ENCODE results near the gene GPC2. TPM values are rescaled to one million over a fixed set of nuclear protein-coding genes. Genes with fewer than 3 reads are reported as not detected.
A peak's percentile ranks its signal among the peaks of the same experiment; 100 is the strongest.
"Not testable (repeated sequence)": the region's sequence is repeated elsewhere in the genome, so short reads cannot be mapped to it uniquely, and the experiment has no call there.

The GPC2 gene
- total RNA-seq, 5 donors from 2014 or later (not counting 1 experiment from before 2014, with no cell fraction given) = 12.4 to 37.0 (median 26.3) TPM

GRCh38 chr7:100185726-100186125 is 8.5 kb upstream of the GPC2 start:
- no peak overlapping the region for H3K4me3 Mint-ChIP-seq
- no peaks in the 10 kb centered on the region for H3K27me3 Mint-ChIP-seq
- Histone ChIP-seq H3K9me3 (no peaks in the 10 kb centered on the region), H3K4me1 (ENCODE audit: control insufficient read depth in 1 of 2, extremely low read depth in 1 of 2, insufficient read depth in 2 of 2, low read length in 2 of 2) (peaks cover 6 to 21% of the 10 kb centered on the region in 2 experiments), H3K27me3 (replicated peaks in 1 of 2; ENCODE audit: control insufficient read depth in 2 of 2, extremely low read depth in 1 of 2, insufficient read depth in 2 of 2, low read length in 1 of 2) (no peaks in the 10 kb centered on the region), H3K36me3 (ENCODE audit: control insufficient read depth in 2 of 2, extremely low read depth in 1 of 2, insufficient read depth in 1 of 2, low read length in 1 of 2) (no peaks in the 10 kb centered on the region), H3K4me3 (ENCODE audit: control insufficient read depth in 1 of 2, extremely low read depth in 1 of 2, low read length in 1 of 2) (no peak overlapping the region), H3K27ac (ENCODE audit: low read length) (no peak overlapping the region)
- WGBS (ENCODE audit: insufficient coverage) = 93% methylated on average over 2 of the region's 2 CpGs
- H3K36me3 Mint-ChIP-seq = no peaks in the 10 kb centered on the region
- DNase-seq (no peak), ATAC-seq (replicated peaks in 1 of 4) (no peak)
- ChIA-PET CTCF (interaction anchor here (0.7 to 1.4 kb wide), 3 partner anchors 19 to 95 kb away, joined by 4 to 6 read pairs (median 5); no protein-coding TSS in a partner anchor), POLR2A (interaction anchor here in 1 of 2 donors (0.6 kb wide), 1 partner anchor 159 kb away, joined by 11 read pairs; no protein-coding TSS in a partner anchor)
- H3K4me1 Mint-ChIP-seq = peaks cover 34 to 40% (median 37%) of the 10 kb centered on the region in 3 donors
- peaks cover 0 to 2% (median 2%) of the 10 kb centered on the region in 3 donors for H3K9me3 Mint-ChIP-seq
- H3K27ac Mint-ChIP-seq = no peak overlapping the region

GRCh38 chr7:100183090-100183489 is 5.9 kb upstream of the GPC2 start:
- H3K36me3 ChIP-seq (ENCODE audit: control insufficient read depth in 2 of 2, extremely low read depth in 1 of 2, insufficient read depth in 1 of 2, low read length in 1 of 2); H3K4me3 ChIP-seq (ENCODE audit: control insufficient read depth in 1 of 2, extremely low read depth in 1 of 2, low read length in 1 of 2); H3K36me3 Mint-ChIP-seq; H3K27me3 ChIP-seq (replicated peaks in 1 of 2; ENCODE audit: control insufficient read depth in 2 of 2, extremely low read depth in 1 of 2, insufficient read depth in 2 of 2, low read length in 1 of 2); DNase-seq; H3K27me3 Mint-ChIP-seq; H3K27ac ChIP-seq (ENCODE audit: low read length); CTCF ChIA-PET; H3K9me3 Mint-ChIP-seq; H3K4me3 Mint-ChIP-seq; H3K9me3 ChIP-seq; ATAC-seq (replicated peaks in 1 of 4): not testable (repeated sequence)
- peaks cover 21 to 26% of the 10 kb centered on the region in 2 experiments for H3K4me1 ChIP-seq (ENCODE audit: control insufficient read depth in 1 of 2, extremely low read depth in 1 of 2, insufficient read depth in 2 of 2, low read length in 2 of 2)
- H3K27ac Mint-ChIP-seq = peak overlapping the region in 1 of 2 donors; percentile 90
- WGBS (ENCODE audit: insufficient coverage) = 85% methylated on average over 5 of the region's 6 CpGs
- POLR2A ChIA-PET = interaction anchor here (0.6 kb wide), 2 partner anchors 247 to 261 kb away, joined by 3 read pairs; no protein-coding TSS in a partner anchor
- peaks cover 31 to 33% (median 32%) of the 10 kb centered on the region in 3 donors for H3K4me1 Mint-ChIP-seq

- peak in 3 of 35 experiments; percentile 29 to 57 (median 41) for DNase-seq
- Histone ChIP-seq H3K27ac (ENCODE audit: low read length) (peak overlapping the region; percentile 23), H3K4me1 (ENCODE audit: control insufficient read depth in 1 of 2, extremely low read depth in 1 of 2, insufficient read depth in 2 of 2, low read length in 2 of 2) (peaks cover 26 to 27% of the 10 kb centered on the region in 2 experiments)
- Mint-ChIP-seq H3K4me1 (peaks cover 31 to 37% (median 32%) of the 10 kb centered on the region in 3 donors), H3K27ac (peak overlapping the region; percentile 84 to 90), H3K4me3 (peak overlapping the region in 1 of 3 donors; percentile 59)
- H3K4me3 ChIP-seq (ENCODE audit: control insufficient read depth in 1 of 2, extremely low read depth in 1 of 2, low read length in 1 of 2); H3K9me3 ChIP-seq; H3K27me3 Mint-ChIP-seq; H3K36me3 Mint-ChIP-seq; CTCF ChIA-PET; H3K36me3 ChIP-seq (ENCODE audit: control insufficient read depth in 2 of 2, extremely low read depth in 1 of 2, insufficient read depth in 1 of 2, low read length in 1 of 2); H3K27me3 ChIP-seq (replicated peaks in 1 of 2; ENCODE audit: control insufficient read depth in 2 of 2, extremely low read depth in 1 of 2, insufficient read depth in 2 of 2, low read length in 1 of 2); H3K9me3 Mint-ChIP-seq: not testable (repeated sequence)
- WGBS (ENCODE audit: insufficient coverage) = no CpG with 5 or more reads among the region's 6 CpGs
- POLR2A ChIA-PET = interaction anchor here (0.6 kb wide), 2 partner anchors 248 to 262 kb away, joined by 3 read pairs; no protein-coding TSS in a partner anchor
- peak in 1 of 4 experiments; percentile 33 for ATAC-seq (replicated peaks in 1 of 4)
Measured at GRCh38 chr7:100182616-100183015, 5.4 kb upstream of the GPC2 start.

GRCh38 chr7:100180084-100180483 is 2.9 kb upstream of the GPC2 start:
- H3K36me3 Mint-ChIP-seq; DNase-seq; H3K27me3 ChIP-seq (replicated peaks in 1 of 2; ENCODE audit: control insufficient read depth in 2 of 2, extremely low read depth in 1 of 2, insufficient read depth in 2 of 2, low read length in 1 of 2); H3K27me3 Mint-ChIP-seq; H3K27ac ChIP-seq (ENCODE audit: low read length); H3K4me3 ChIP-seq (ENCODE audit: control insufficient read depth in 1 of 2, extremely low read depth in 1 of 2, low read length in 1 of 2); H3K9me3 Mint-ChIP-seq; H3K9me3 ChIP-seq; ATAC-seq (replicated peaks in 1 of 4); H3K36me3 ChIP-seq (ENCODE audit: control insufficient read depth in 2 of 2, extremely low read depth in 1 of 2, insufficient read depth in 1 of 2, low read length in 1 of 2); CTCF ChIA-PET: not testable (repeated sequence)
- Mint-ChIP-seq H3K4me1 (peaks cover 49 to 53% (median 50%) of the 10 kb centered on the region in 3 donors), H3K27ac (peak overlapping the region in 1 of 2 donors; percentile 90), H3K4me3 (peak overlapping the region in 2 of 3 donors; percentile 37 to 59)
- peaks cover 30 to 41% of the 10 kb centered on the region in 2 experiments for H3K4me1 ChIP-seq (ENCODE audit: control insufficient read depth in 1 of 2, extremely low read depth in 1 of 2, insufficient read depth in 2 of 2, low read length in 2 of 2)
- POLR2A ChIA-PET = interaction anchor here in 1 of 2 donors (0.5 to 0.6 kb wide), 2 partner anchors 19 to 139 kb away, joined by 6 read pairs; no protein-coding TSS in a partner anchor
- WGBS (ENCODE audit: insufficient coverage) = no CpG with 5 or more reads among the region's 3 CpGs

- DNase-seq (no peak), ATAC-seq (replicated peaks in 1 of 4) (no peak)
- peak overlapping the region; percentile 18 for H3K27ac ChIP-seq (ENCODE audit: low read length)
- peak overlapping the region; percentile 74 to 80 for H3K27ac Mint-ChIP-seq
- H3K36me3 Mint-ChIP-seq = peaks cover 3% of the 10 kb centered on the region
- no peaks in the 10 kb centered on the region for H3K36me3 ChIP-seq (ENCODE audit: control insufficient read depth in 2 of 2, extremely low read depth in 1 of 2, insufficient read depth in 1 of 2, low read length in 1 of 2)
- ChIA-PET POLR2A (interaction anchor here (0.6 to 1.1 kb wide), 4 partner anchors 19 to 254 kb away, joined by 3 read pairs; partner anchors contain the start of gene MBLAC1 (in 1 of the 2)), CTCF (interaction anchor here in 1 of 2 donors (0.6 to 1.8 kb wide), 2 partner anchors 28 to 76 kb away, joined by 3 to 6 read pairs; partner anchors contain the start of gene LAMTOR4)
- H3K4me3 ChIP-seq (ENCODE audit: control insufficient read depth in 1 of 2, extremely low read depth in 1 of 2, low read length in 1 of 2) = peak overlapping the region; percentile 69 to 74
- no peaks in the 10 kb centered on the region for H3K9me3 ChIP-seq
- peaks cover 19 to 46% of the 10 kb centered on the region in 2 experiments for H3K4me1 ChIP-seq (ENCODE audit: control insufficient read depth in 1 of 2, extremely low read depth in 1 of 2, insufficient read depth in 2 of 2, low read length in 2 of 2)
- H3K4me1 Mint-ChIP-seq = peaks cover 37 to 50% (median 40%) of the 10 kb centered on the region in 3 donors
- peak overlapping the region; percentile 75 to 82 (median 76) for H3K4me3 Mint-ChIP-seq
- H3K27me3 Mint-ChIP-seq = peaks cover 0 to 1% of the 10 kb centered on the region in 2 donors
- 82% methylated on average over 6 of the region's 14 CpGs for WGBS (ENCODE audit: insufficient coverage)
- peaks cover 0 to 6% (median 4%) of the 10 kb centered on the region in 3 donors for H3K9me3 Mint-ChIP-seq
- H3K27me3 ChIP-seq (replicated peaks in 1 of 2; ENCODE audit: control insufficient read depth in 2 of 2, extremely low read depth in 1 of 2, insufficient read depth in 2 of 2, low read length in 1 of 2) = peaks cover 0 to 9% of the 10 kb centered on the region in 2 experiments
Measured at GRCh38 chr7:100176096-100177044, 811 bp downstream of the GPC2 start.

- 98% methylated on average over 8 of the region's 14 CpGs for WGBS (ENCODE audit: insufficient coverage)
Measured at GRCh38 chr7:100175296-100175935, 1.8 kb downstream of the GPC2 start.

More at GRCh38 chr7:100175296-100175935, 1.8 kb downstream of the GPC2 start:
- H3K27ac ChIP-seq (ENCODE audit: low read length) = no peak overlapping the region
- Mint-ChIP-seq H3K36me3 (peaks cover 1% of the 10 kb centered on the region), H3K27ac (peak overlapping the region; percentile 66 to 80), H3K4me1 (peaks cover 33 to 47% (median 37%) of the 10 kb centered on the region in 3 donors), H3K27me3 (peaks cover 0 to 4% of the 10 kb centered on the region in 2 donors), H3K9me3 (peaks cover 0 to 1% (median 0%) of the 10 kb centered on the region in 3 donors), H3K4me3 (peak overlapping the region; percentile 32 to 40 (median 40))
- no peak for ATAC-seq (replicated peaks in 1 of 4)
- no peak for DNase-seq
- POLR2A ChIA-PET = no interaction called here
- no peaks in the 10 kb centered on the region for H3K9me3 ChIP-seq
- CTCF ChIA-PET = no interaction called here
- no peaks in the 10 kb centered on the region for H3K36me3 ChIP-seq (ENCODE audit: control insufficient read depth in 2 of 2, extremely low read depth in 1 of 2, insufficient read depth in 1 of 2, low read length in 1 of 2)
- H3K27me3 ChIP-seq (replicated peaks in 1 of 2; ENCODE audit: control insufficient read depth in 2 of 2, extremely low read depth in 1 of 2, insufficient read depth in 2 of 2, low read length in 1 of 2) = peaks cover 0 to 17% of the 10 kb centered on the region in 2 experiments
- peaks cover 12 to 49% of the 10 kb centered on the region in 2 experiments for H3K4me1 ChIP-seq (ENCODE audit: control insufficient read depth in 1 of 2, extremely low read depth in 1 of 2, insufficient read depth in 2 of 2, low read length in 2 of 2)
- H3K4me3 ChIP-seq (ENCODE audit: control insufficient read depth in 1 of 2, extremely low read depth in 1 of 2, low read length in 1 of 2) = no peak overlapping the region

Measured in T-cell (primary cell).